IMR-90 (cell line): ENCODE measurements around the gene HOXA2. TPM values are rescaled to one million over a fixed set of nuclear protein-coding genes. Genes with fewer than 3 reads are reported as not detected.

Experiments used
- CEBPB ChIP-seq: IDR thresholded peaks from 2 replicates; pipeline ENCODE4 v1.6.1; 2012; ENCODE audit warnings: low read depth, low read length, improper control_type of control experiment
- NFE2L2 ChIP-seq: fragments of 150-350 bp; IDR thresholded peaks from 2 replicates; pipeline ENCODE4 v1.6.1; 2016; ENCODE audit warnings: low read depth, mild to moderate bottlenecking, low read length
- POLR2A ChIP-seq: IDR thresholded peaks from 2 replicates; pipeline ENCODE4 v1.6.1; 2012; ENCODE audit warnings: mild to moderate bottlenecking, low read depth, low read length
- RCOR1 ChIP-seq: IDR thresholded peaks from 2 replicates; pipeline ENCODE4 v1.6.1; 2012; ENCODE audit warnings: mild to moderate bottlenecking, low read length, improper control_type of control experiment; ENCODE audit not compliant: insufficient replicate concordance
- USF2 ChIP-seq: fragments of 150-350 bp; IDR thresholded peaks from 2 replicates; pipeline ENCODE4 v1.6.1; 2017; ENCODE audit warnings: mild to moderate bottlenecking, antibody characterized with exemption, low read length, low read depth
- polyA plus RNA-seq, 3 experiments: library from polyadenylated mRNA; depleted of rRNA; stranded (reverse); fragments of >200 nt; gene quantifications; 2 replicates each; pipeline ENCODE4 v1.2.3, GENCODE V29; 2012; ENCODE audit warnings: low replicate concordance in 1 of 3
- total RNA-seq: library from RNA; depleted of rRNA; stranded (reverse); fragments of >200 nt; gene quantifications from 2 replicates; pipeline ENCODE4 v1.2.3, GENCODE V29; 2012

The HOXA2 gene
- total and polyA plus RNA-seq, 2 of the 4 experiments (the other 2 are of a cell fraction) = 1.6 to 3.9 TPM

- no peak for TF ChIP-seq RCOR1
- TF ChIP-seq POLR2A = no peak
- TF ChIP-seq USF2 = no peak
- TF ChIP-seq CEBPB = no peak
- TF ChIP-seq NFE2L2 = no peak
Observed at GRCh38 chr7:27094304-27095049, 8.0 kb downstream of the HOXA2 start (continued).
